Stimulated activated CD4-positive, alpha-beta T cell treated with anti-CD3 and anti-CD28 coated beads, TNF-alpha, amount 100 ng/mL, for 24 hours (primary cell): ENCODE results near the gene ILK.

Experiments
- DNase-seq, 3 experiments: peaks; one replicate each; pipeline ENCODE4 v3.0.0-alpha.2; 2020; ENCODE audit warnings: low read depth in 3 of 3

ILK gene

GRCh38 chr11:6603287-6604080 lies at the start of gene ILK, which contains the start of gene RRP8:
Gene ILK (plus strand): TSS chr11:6603774. CDS start chr11:6604272, 498 bp downstream.
Gene RRP8 (minus strand): TSS chr11:6603616. CDS start chr11:6603502, 114 bp downstream.
- peak; percentile 71 to 88 (median 78) for DNase-seq

GRCh38 chr11:6554828-6555706 lies 48.5 kb upstream of the ILK start:
- DNase-seq: no peak

GRCh38 chr11:6556139-6556949 lies 47.2 kb upstream of the ILK start:
- DNase-seq: no peak

DNA sequence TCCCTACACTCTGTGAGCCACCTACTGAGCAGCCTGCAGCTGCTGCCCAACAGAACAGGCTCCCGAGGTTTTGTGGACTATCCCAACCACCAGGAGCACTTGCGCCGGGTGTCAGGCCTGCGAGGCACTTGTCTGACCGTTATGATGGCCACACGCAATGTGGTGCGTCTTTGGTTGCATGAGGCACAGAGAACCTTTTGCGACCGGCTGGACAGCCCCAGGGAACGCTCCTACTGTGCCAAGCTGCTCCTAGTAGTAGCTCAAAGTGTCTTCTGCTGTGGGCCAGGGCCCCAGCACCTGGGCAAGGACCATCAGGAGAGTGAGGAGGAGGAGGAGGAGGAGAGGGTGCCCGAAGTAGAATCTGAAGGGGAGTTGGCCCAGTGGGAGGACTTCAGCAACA lies 46.5 kb upstream of the ILK start:
- no peak for DNase-seq

DNA sequence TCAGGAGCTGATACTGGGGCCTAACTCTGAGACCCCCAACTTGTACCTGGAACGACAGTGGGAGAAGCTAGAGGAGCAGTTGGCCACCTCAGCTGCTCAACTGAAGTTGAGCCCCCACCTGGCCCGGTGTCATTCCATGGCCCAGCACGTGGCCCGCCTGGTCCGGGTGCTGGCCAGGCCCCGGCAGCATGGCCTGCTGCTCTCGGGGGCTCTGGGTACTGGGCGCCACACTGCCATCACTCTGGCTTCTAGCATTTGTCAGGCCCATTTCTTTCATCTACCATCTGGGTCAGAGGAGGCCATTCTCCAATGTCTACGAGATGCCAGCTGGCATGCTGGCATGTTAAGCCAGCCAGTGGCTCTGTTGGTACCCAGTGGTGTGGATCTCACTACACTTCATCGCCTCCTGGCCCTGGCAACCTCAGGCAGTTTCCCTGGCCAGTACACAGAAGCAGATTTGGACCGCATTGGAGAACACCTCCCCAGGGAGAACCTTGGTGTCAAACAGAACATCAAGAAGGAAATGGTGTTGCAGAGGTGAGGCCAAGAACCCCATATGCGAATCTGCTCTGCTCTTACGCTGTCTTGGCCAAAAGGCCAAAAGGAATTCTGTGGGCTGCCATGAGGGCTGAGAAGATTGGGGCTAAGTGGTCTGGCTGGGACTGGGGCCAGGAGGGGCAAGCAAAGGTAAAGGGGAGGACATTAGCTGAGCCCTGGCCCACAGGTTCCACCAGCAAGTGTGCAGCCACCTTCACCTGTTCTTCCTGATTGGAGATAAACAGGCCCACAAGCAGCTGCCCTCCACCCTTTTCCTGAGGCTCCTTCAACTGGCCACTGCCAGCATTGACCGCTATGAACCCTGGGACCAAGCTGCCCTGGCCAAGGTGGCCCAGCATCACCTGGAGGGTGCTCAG lies 45.6 kb upstream of the ILK start:
- no peak for DNase-seq

DNA sequence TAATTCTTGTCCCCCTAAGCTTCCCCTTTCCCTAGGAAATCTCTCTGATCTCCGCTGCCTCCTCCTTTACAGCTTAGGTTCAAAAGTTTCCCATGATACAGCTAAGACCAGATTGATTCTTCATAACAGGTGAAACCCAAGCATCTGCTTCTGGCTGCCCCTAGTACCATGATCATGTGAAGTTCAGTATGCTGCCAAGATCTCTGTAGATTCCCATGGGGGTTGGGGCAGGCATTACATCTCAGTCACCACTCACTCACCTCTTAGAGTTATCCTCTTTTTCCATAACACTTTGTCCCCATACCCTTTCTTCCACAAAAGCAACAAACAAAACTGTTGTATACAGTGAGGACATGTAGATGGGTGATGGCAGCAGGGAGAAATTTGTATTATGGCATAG lies 44.2 kb upstream of the ILK start:
- DNase-seq: no peak

DNA sequence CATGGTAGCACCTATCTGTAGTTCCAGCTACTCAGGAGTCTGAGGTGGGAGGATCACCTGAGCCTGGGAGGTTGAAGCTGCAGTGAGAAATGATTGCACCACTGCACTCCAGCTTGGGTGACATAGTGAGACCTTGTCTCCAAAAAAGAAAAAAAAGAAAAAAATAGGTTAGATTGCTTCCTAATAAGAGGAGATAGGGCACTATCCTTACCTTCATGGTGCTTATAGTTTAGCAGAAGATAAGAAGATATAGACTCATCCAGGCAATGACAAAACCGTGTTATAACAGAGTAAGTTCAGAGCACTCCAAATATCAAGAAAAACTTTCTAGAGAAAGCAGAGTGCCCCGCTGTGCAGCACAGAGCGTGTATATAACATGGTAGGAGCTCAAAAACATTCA lies 42.3 kb upstream of the ILK start:
- no peak for DNase-seq

DNA sequence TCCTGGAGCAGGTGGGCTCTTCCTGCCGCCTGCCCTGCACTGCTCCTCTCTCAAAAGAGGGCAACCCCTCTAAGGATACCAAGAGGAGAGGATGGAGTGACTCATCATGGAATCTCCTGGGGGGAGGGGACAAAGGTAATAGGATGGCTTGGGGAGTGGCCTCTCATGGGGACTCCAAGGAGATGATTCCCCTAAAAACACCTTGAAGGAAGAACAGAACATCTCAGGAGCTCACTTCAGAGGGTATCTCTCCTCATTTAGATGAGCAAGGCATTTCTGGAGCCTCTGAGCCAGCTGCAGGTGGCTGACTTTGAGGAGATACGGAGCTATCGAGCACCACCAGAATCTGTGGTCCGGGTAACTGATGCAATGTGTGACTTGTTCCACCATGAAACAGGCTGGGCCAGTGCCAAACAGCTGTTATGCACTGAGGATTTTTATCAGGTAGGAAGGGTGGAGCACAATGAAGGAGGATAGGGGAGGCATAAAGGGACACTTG lies 40.4 kb upstream of the ILK start:
- no peak for DNase-seq

GRCh38 chr11:6563667-6564066 lies 39.9 kb upstream of the ILK start:
- DNase-seq: no peak

GRCh38 chr11:6565325-6565724 lies 38.2 kb upstream of the ILK start:
- no peak for DNase-seq

GRCh38 chr11:6565988-6566703 lies 37.4 kb upstream of the ILK start:
- DNase-seq: no peak

GRCh38 chr11:6566704-6567370 lies 36.7 kb upstream of the ILK start:
- DNase-seq: no peak

- DNase-seq: no peak
These were observed 36.2 kb upstream of the ILK start for GRCh38 chr11:6567371-6567745.

- no peak for DNase-seq
These were observed 35.2 kb upstream of the ILK start for GRCh38 chr11:6568191-6568918.

- no peak for DNase-seq
These were observed 33.9 kb upstream of the ILK start for GRCh38 chr11:6569706-6570105.

- DNase-seq: no peak
These were observed 32.7 kb upstream of the ILK start for GRCh38 chr11:6570691-6571427.

- DNase-seq: no peak
These were observed 32.1 kb upstream of the ILK start for GRCh38 chr11:6571434-6572008.

DNA sequence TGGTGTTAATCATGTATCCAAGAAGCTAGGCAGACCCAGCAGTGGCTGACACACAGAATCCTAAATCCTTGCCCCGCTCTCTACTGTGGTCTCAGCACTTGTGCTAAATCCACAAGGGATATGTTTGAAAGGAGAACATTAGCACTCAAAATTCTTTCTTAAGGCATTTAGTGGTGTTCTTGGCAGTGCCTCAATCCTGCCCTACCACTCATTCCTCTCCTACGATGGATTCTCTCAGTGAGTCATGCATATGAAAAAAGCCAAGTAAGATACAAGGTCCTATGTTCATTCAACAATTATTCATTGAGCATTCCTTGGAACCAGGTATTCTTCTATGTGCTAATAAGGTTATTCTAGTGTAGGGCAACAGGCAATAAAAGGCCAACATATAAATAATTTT lies 31.4 kb upstream of the ILK start:
- no peak for DNase-seq
